Measurements from ENCODE around the gene MYO7A.

MYO7A gene

DNA sequence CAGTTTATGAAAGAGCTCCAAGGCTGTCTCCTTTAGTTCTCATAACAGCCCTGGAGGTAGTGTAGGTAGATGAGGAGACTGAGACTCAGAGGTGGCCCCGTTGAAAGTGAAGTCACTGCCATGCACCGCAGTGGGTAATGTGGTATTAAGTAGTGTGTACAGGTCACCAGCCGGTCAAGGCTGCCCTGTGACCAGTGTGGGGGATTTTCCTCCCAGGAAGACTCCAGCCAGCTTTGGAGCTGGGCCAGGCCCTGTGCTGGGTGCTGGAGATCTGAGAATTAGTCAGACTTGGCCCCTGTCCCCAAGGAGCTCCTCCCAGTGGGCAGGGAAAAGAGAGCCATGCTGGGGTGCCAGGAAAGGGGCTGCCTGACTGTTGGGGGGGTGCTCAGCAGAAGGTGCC lies 20.1 kb upstream of the MYO7A start:
- TF ChIP-seq, protein P1, sequence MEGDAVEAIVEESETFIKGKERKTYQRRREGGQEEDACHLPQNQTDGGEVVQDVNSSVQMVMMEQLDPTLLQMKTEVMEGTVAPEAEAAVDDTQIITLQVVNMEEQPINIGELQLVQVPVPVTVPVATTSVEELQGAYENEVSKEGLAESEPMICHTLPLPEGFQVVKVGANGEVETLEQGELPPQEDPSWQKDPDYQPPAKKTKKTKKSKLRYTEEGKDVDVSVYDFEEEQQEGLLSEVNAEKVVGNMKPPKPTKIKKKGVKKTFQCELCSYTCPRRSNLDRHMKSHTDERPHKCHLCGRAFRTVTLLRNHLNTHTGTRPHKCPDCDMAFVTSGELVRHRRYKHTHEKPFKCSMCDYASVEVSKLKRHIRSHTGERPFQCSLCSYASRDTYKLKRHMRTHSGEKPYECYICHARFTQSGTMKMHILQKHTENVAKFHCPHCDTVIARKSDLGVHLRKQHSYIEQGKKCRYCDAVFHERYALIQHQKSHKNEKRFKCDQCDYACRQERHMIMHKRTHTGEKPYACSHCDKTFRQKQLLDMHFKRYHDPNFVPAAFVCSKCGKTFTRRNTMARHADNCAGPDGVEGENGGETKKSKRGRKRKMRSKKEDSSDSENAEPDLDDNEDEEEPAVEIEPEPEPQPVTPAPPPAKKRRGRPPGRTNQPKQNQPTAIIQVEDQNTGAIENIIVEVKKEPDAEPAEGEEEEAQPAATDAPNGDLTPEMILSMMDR (IDR thresholded peaks at IDR 0.05; ENCODE audit: insufficient read depth, low read depth, low read length, missing control alignments), result no peak
- H3K4me3 ChIP-seq (ENCODE audit: low read depth, low read length), result no peak overlapping the region
- DNase-seq (ENCODE audit: low read depth), result no peak

DNA sequence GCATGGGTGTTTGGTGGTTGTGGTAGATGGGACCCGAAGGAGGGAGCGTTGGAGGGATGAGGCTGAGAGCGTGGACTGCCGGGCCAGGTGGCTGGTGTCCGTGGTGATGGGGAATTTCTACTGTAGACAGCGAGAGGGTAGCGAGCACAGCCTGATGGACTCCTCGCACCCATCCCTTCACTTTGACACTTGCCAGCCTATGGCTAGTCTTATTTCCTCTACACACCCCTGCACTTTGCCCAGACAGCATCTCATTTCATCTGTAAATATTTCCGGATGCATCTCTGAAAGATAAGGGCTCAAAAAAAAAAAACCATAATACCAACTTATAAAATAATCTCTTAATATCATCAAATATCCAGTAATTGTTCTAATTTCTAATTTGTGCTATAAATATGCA lies 19.6 kb upstream of the MYO7A start:
- no peak for DNase-seq (ENCODE audit: low read depth)
- no peak overlapping the region for H3K4me3 ChIP-seq (ENCODE audit: low read depth, low read length)
- TF ChIP-seq, protein P1 (IDR thresholded peaks at IDR 0.05; ENCODE audit: insufficient read depth, low read depth, low read length, missing control alignments), result no peak

DNA sequence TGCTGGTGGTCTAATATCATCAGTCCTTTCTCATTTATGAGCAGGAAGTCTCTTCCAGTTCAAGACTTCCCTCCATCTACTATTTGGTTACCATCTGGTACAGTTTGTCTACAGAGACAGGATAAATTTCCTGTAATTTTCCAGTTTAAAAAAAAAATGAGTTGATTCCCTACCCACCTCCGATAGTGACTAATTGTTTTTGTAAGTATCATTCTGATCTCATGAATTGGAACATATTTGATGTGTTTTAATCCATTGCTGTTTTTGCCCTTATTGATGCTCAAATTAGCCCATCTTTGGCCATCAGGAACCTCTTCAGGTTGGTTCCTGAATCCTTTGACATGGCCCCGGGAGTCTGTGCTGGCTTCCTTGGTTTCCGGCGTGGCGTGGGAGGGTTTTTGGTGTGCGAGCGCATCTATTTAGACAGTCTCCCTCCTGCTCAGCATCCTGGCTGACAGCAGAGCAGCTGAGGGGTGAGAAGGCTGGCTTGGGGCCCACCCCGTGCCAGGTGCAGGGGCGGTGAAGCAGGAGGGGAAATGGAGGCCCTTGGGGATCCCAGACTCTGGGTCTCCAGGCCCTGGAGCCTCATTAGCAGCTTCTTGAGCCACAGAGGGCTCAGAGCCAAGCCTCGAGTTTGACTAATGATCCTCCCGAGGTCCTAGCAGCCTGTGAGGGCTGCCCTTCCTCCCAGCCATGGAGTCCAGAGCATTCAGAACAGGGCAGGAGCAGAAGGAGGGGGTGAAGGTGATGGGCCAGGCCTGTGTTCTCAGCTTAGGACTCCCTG lies 18.6 kb upstream of the MYO7A start:
- no peak for DNase-seq (ENCODE audit: low read depth)
- TF ChIP-seq, protein P1 (IDR thresholded peaks at IDR 0.05; ENCODE audit: insufficient read depth, low read depth, low read length, missing control alignments), result no peak
- no peak overlapping the region for H3K4me3 ChIP-seq (ENCODE audit: low read depth, low read length)

DNA sequence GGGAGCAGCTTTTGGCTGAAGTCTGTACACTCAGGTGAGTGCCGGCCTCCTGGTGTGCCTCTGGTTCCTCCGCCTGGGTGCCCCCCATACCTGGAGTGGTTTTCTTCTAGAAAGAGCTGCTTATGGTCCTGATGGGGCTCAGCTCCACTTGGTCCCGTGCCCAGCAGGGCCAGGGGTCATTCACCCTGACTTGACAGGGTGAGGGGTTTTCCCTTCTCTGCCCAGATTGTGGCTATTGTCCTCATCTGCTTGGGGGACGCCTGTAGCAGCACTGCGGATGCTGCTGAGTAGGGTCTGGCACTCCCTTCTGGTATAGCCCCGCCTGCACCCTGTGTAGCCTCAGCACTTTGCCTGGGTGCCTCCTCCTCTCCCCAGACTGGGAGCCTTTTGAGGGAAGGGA lies 17.2 kb upstream of the MYO7A start:
- DNase-seq (ENCODE audit: low read depth), result no peak
- TF ChIP-seq, protein P1 (IDR thresholded peaks at IDR 0.05; ENCODE audit: insufficient read depth, low read depth, low read length, missing control alignments), result no peak
- H3K4me3 ChIP-seq (ENCODE audit: low read depth, low read length), result no peak overlapping the region

DNA sequence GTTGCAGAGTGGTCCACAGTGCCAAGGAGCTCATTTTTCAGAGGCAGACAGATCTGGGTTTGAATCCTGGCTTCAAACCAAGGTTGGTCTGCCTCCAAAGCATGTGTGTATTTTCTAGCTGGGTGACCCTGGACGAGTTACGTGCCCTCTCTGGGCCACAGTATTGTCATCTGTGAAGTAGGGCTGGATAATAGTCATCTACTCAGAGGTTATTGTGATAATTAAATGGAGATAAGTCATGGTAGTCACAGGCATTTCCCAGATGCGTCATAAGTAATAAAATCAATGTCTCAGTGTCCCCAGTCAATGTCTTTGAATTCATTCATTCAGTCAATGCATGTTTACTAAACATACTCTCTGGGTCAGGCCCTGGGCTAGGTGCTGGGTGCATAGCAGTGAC lies 16.8 kb upstream of the MYO7A start:
- TF ChIP-seq, protein P1 (IDR thresholded peaks at IDR 0.05; ENCODE audit: insufficient read depth, low read depth, low read length, missing control alignments), result no peak
- H3K4me3 ChIP-seq (ENCODE audit: low read depth, low read length), result no peak overlapping the region
- DNase-seq (ENCODE audit: low read depth), result no peak

GRCh38 chr11:77111946-77112345 lies 16.1 kb upstream of the MYO7A start:
- no peak overlapping the region for H3K4me3 ChIP-seq (ENCODE audit: low read depth, low read length)
- DNase-seq (ENCODE audit: low read depth), result no peak
- TF ChIP-seq, protein P1 (IDR thresholded peaks at IDR 0.05; ENCODE audit: insufficient read depth, low read depth, low read length, missing control alignments), result no peak
